Heart right ventricle (tissue), 16 donors: ENCODE measurements around the gene HIRA. TPM values are rescaled to one million over a fixed set of nuclear protein-coding genes. Genes with fewer than 3 reads are reported as not detected.

ENCODE experiments used
- ATAC-seq, 8 donors: fragments of 200-7000 bp; cut with Tn5 transposase; one replicate each; pipeline ENCODE4 v1.9.1; 2020; ENCODE audit warnings: mild to moderate bottlenecking in 8 of 8, moderate library complexity in 8 of 8, moderate number of reproducible peaks in 1 of 8
- DNase-seq, 2 donors: peaks; one replicate each; pipeline ENCODE4 v3.0.0-alpha.2; 2020
- H3K27ac ChIP-seq, 10 donors: fragments of 200-600 bp; sonication (generic) in 2 of 10; one replicate each; pipeline versions ENCODE4 v1.5.0 to v1.8.0; 2020 to 2022; ENCODE audit warnings: mild to moderate bottlenecking in 3 of 10
- H3K27me3 ChIP-seq, 7 donors: fragments of 200-600 bp; one replicate each; pipeline ENCODE4 v1.8.0; 2021 to 2022; ENCODE audit warnings: mild to moderate bottlenecking in 2 of 7
- H3K36me3 ChIP-seq, 9 donors: fragments of 200-600 bp; sonication (generic) in 1 of 9; one replicate each; pipeline versions ENCODE4 v1.5.0 to v1.8.0; 2020 to 2022; ENCODE audit warnings: mild to moderate bottlenecking in 2 of 9
- H3K4me1 ChIP-seq, 9 donors: fragments of 200-600 bp; sonication (generic) in 1 of 9; one replicate each; pipeline versions ENCODE4 v1.5.0 to v1.8.0; 2020 to 2022; ENCODE audit warnings: mild to moderate bottlenecking in 4 of 9
- H3K4me3 ChIP-seq, 10 donors: fragments of 200-600 bp; sonication (generic) in 2 of 10; one replicate each; pipeline versions ENCODE4 v1.5.0 to v1.8.0; 2020 to 2022; ENCODE audit warnings: mild to moderate bottlenecking in 7 of 10, moderate library complexity in 2 of 10
- H3K9me3 ChIP-seq, 11 donors: fragments of 200-600 bp in 10 of 11; sonication (generic) in 2 of 11; one replicate each; pipeline versions ENCODE4 v1.5.0 to v1.8.0; 2013 to 2022; ENCODE audit warnings: mild to moderate bottlenecking in 2 of 11, control low read depth in 1 of 11, moderate library complexity in 1 of 11
- CTCF ChIP-seq, 9 donors: fragments of 200-600 bp; sonication (generic) in 2 of 9; IDR thresholded peaks; one replicate each; pipeline versions ENCODE4 v1.5.0 to v1.8.0; 2021 to 2022; ENCODE audit warnings: antibody characterized with exemption in 9 of 9, mild to moderate bottlenecking in 5 of 9, moderate library complexity in 1 of 9
- WGBS, 2 donors: extraction: QIAGEN DNeasy Blood & Tissue Kit; methylation state at CpG; one replicate each; pipeline ENCODE4 v1.1.7; 2013; ENCODE audit warnings: inconsistent platforms in 1 of 2; 5-methylcytosine and 5-hydroxymethylcytosine counted together
- intact Hi-C, 10 donors: fragments of 100-400 bp; cut with DNase I; formaldehyde crosslinking; loops; one replicate each; pipeline versions ENCODE4 v1.11.1 to v1.14.2; 2022
- polyA plus RNA-seq, 2 donors: library from polyadenylated mRNA; stranded (reverse); fragments of 200-250 nt; gene quantifications; one replicate each; pipeline ENCODE4 v1.2.3, GENCODE V29; 2013
- total RNA-seq, 10 donors: library from RNA; stranded (reverse); fragmentation: NEBNext Ultra II Directional in 3 of 10; extraction: Animal tissue kit (Norgen Biotek cat#: 25700) in 3 of 10; gene quantifications; one replicate each; pipeline versions ENCODE4 v1.2.1 to v1.2.4, GENCODE V29; 2021 to 2023
- donor health status: Arrhythmogenic right ventricular cardiomyopathy.
- donor health status: ischemic (EF 13 %, LVEDD 7.1; RV severe dilation, severe dysfunction).
- donor health status: healthy with polysubstance abuse.
- donor health status: DM: no; HTN: yes; CAD: no.
- donor health status: DM: no; HTN: no; CAD: no.
- donor health status: ischemic (EF 25% LVEDD 6.9; RV normal size, moderate dysfunction).
- donor health status: ischemic (EF 25% LVEDD 5.7; RV mildly dilated, moderate dysfunction).
- donor health status: healthy.
- donor health status: DM: yes; HTN: yes; CAD: no.
- donor health status: Ischemic cardiomyopathy.
- donor health status: ischemic (EF 35%, LVEDD 5.7; RV mildly dilated, moderate dysfunction).
- donor health status: nonischemic (EF 11% LVEDD 7.7; RV severe dilation, severe dysfunction).
- donor health status: DM: yes; HTN: yes; CAD: no.
- donor health status: PGD.
- donor health status: ischemic (EF 29% LVEDD 5.4; RV normal size, mild dysfunction).
- donor health status: nonischemic (EF 23%, LVEDD 6.1; RV moderate dilation, normal function).

Gene HIRA
- total and polyA plus RNA-seq, 12 donors = 3.1 to 23.2 (median 17.5) TPM

GRCh38 chr22:19337137-19337536, 94.4 kb downstream of the HIRA start:
- Histone ChIP-seq H3K9me3 (peaks cover 0 to 87% (median 44%) of the 10 kb centered on the region in 11 donors), H3K4me3 (no peak overlapping the region), H3K4me1 (no peaks in the 10 kb centered on the region), H3K27me3 (no peaks in the 10 kb centered on the region), H3K36me3 (peaks cover 0 to 100% (median 62%) of the 10 kb centered on the region in 9 donors), H3K27ac (no peak overlapping the region)
- intact Hi-C loops = loop anchor here in 1 of 10 donors (2.0 kb wide), 1 partner anchor 34 kb away; no protein-coding TSS in a partner anchor
- DNase-seq (no peak), ATAC-seq (no peak)
- WGBS, 2 donors = 99% methylated on average over 2 of the region's 2 CpGs
- TF ChIP-seq CTCF (IDR thresholded peaks at IDR 0.05) = no peak

GRCh38 chr22:19336133-19337075, 95.1 kb downstream of the HIRA start:
- Histone ChIP-seq H3K4me3 (no peak overlapping the region), H3K4me1 (no peaks in the 10 kb centered on the region), H3K27me3 (no peaks in the 10 kb centered on the region), H3K36me3 (peaks cover 0 to 100% (median 68%) of the 10 kb centered on the region in 9 donors), H3K9me3 (peaks cover 0 to 92% (median 44%) of the 10 kb centered on the region in 11 donors), H3K27ac (no peak overlapping the region)
- ATAC-seq = no peak
- intact Hi-C loops = loop anchor here in 1 of 10 donors (2.0 kb wide), 1 partner anchor 34 kb away; no protein-coding TSS in a partner anchor
- no peak for DNase-seq
- WGBS, 2 donors = 97 to 98% methylated on average over 7 of the region's 7 CpGs
- TF ChIP-seq CTCF (IDR thresholded peaks at IDR 0.05) = no peak

- peaks cover 5 to 86% (median 68%) of the 10 kb centered on the region in 9 donors for H3K36me3 ChIP-seq
- DNase-seq (no peak), ATAC-seq (no peak)
- no peaks in the 10 kb centered on the region for H3K4me1 ChIP-seq
- no peak overlapping the region for H3K27ac ChIP-seq
- TF ChIP-seq CTCF (IDR thresholded peaks at IDR 0.05) = no peak
- H3K9me3 ChIP-seq = peaks cover 0 to 65% (median 25%) of the 10 kb centered on the region in 11 donors
- intact Hi-C loops = no loop called here
- no peaks in the 10 kb centered on the region for H3K27me3 ChIP-seq
- 94 to 97% methylated on average over 5 of the region's 5 CpGs for WGBS, 2 donors
- H3K4me3 ChIP-seq = no peak overlapping the region
Observed at GRCh38 chr22:19331975-19332374, 99.6 kb downstream of the HIRA start.

- H3K27me3 ChIP-seq = no peaks in the 10 kb centered on the region
- peaks cover 0 to 60% (median 20%) of the 10 kb centered on the region in 11 donors for H3K9me3 ChIP-seq
- no peak for ATAC-seq
- no peak for DNase-seq
- no peak for TF ChIP-seq CTCF (IDR thresholded peaks at IDR 0.05)
- intact Hi-C loops = no loop called here
- peaks cover 5 to 81% (median 63%) of the 10 kb centered on the region in 9 donors for H3K36me3 ChIP-seq
- H3K4me3 ChIP-seq = no peak overlapping the region
- 91 to 97% methylated on average over 7 of the region's 7 CpGs for WGBS, 2 donors
- H3K27ac ChIP-seq = no peak overlapping the region
- H3K4me1 ChIP-seq = no peaks in the 10 kb centered on the region
Observed at GRCh38 chr22:19331474-19331873, 100.1 kb downstream of the HIRA start.
